Left renal cortex interstitium (tissue), 4 donors: ENCODE results near the gene TMEM107. TPM values are rescaled to one million over a fixed set of nuclear protein-coding genes. Genes with fewer than 3 reads are reported as not detected.
A peak's percentile ranks its signal among the peaks of the same experiment; 100 is the strongest.
"Not testable (repeated sequence)": the region's sequence is repeated elsewhere in the genome, so short reads cannot be mapped to it uniquely, and the experiment has no call there.

Experiments
- DNase-seq, 4 donors: peaks; one replicate each; pipeline ENCODE4 v3.0.0-alpha.2; 2013; ENCODE audit warnings: low read depth in 4 of 4, low spot score in 2 of 4, missing footprints in 1 of 4
- polyA plus RNA-seq, 4 donors: library from polyadenylated mRNA; unstranded; fragments of 120-200 nt; gene quantifications; one replicate each; pipeline ENCODE4 v1.2.1, GENCODE V29; 2013; ENCODE audit not compliant: insufficient read length in 4 of 4

The TMEM107 gene
- polyA plus RNA-seq, 4 donors: 24.1 to 25.9 (median 24.4) TPM

DNA sequence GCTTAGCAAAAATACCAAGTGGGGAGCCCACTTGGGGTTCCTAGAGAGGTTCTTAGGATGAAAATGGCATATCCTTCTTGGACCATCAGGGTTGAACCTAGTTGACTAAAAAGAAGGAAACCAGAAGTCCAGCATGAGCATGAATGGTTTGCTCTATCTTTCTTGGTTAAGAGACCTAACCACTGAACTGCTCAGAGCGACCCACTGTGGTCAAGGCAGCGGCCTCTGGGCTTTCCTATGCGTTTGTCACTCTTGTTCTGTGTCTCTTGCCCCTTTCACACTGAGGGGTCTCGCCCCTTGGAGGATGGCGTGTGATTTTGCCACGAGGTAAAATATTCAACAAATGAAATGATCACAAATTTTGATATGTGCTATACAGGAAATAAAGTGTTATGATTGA, 14.3 kb upstream of the TMEM107 start:
- no peak for DNase-seq

- DNase-seq: peak in 2 of 4 donors; percentile 92
Measured at GRCh38 chr17:8189711-8190477, 13.7 kb upstream of the TMEM107 start, which contains the start of gene BORCS6. TSS of gene BORCS6 (minus strand) at chr17:8190180. CDS start at chr17:8190140, 40 bp downstream.

- DNase-seq: no peak
Measured at GRCh38 chr17:8189041-8189710, 13.0 kb upstream of the TMEM107 start.

- no peak for DNase-seq
Measured at GRCh38 chr17:8188263-8188839, 12.2 kb upstream of the TMEM107 start.

GRCh38 chr17:8187517-8188262, 11.5 kb upstream of the TMEM107 start:
- DNase-seq: peak in 2 of 4 donors; percentile 91 to 94

DNA sequence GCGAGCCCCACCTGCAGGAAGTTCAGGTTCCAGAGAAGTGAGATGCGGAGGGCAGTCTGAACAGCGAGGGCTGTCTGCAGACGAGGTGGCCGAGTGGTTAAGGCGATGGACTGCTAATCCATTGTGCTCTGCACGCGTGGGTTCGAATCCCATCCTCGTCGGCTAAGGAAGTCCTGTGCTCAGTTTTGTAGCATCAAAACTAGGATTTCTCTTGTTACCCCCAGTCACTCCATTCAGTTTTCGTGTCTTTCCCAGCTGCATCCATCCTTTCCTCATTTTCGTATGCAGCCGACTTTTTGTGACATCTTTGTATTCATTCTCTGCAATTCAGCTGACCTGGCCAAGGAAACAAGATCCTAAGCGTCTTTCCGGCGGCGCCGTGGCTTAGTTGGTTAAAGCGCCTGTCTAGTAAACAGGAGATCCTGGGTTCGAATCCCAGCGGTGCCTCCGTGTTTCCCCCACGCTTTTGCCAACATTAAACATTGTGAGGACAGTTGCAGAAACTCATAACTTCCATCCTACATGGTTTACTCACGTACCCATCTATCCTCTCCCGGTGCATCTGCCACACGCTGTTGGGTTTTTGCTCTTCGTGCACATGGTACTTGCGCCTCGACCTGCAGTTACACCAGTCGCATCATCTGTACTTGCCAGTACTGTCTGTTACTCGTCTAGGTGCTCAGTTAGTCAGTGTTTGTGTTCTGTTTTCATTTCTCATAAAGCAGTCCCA, 10.8 kb upstream of the TMEM107 start:
- DNase-seq: peak in 3 of 4 donors; percentile 89 to 95 (median 93)

DNA sequence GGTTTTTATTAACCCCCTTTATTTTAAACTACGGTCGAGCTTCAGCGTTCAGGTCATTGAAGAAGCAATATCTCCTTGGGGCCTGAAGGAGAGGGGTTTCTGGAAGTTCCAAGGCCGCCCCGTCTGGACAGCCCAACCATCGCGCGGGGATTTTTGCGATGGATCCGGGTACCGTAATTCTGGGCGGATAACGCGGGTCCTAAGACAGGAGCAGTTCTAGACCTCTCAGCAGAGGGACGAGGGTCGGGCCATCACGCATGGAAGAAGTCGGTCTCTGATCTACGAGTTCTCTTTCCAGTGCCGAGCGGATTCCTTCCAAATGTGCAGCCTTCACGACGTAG, 10.2 kb upstream of the TMEM107 start:
- no peak for DNase-seq

DNA sequence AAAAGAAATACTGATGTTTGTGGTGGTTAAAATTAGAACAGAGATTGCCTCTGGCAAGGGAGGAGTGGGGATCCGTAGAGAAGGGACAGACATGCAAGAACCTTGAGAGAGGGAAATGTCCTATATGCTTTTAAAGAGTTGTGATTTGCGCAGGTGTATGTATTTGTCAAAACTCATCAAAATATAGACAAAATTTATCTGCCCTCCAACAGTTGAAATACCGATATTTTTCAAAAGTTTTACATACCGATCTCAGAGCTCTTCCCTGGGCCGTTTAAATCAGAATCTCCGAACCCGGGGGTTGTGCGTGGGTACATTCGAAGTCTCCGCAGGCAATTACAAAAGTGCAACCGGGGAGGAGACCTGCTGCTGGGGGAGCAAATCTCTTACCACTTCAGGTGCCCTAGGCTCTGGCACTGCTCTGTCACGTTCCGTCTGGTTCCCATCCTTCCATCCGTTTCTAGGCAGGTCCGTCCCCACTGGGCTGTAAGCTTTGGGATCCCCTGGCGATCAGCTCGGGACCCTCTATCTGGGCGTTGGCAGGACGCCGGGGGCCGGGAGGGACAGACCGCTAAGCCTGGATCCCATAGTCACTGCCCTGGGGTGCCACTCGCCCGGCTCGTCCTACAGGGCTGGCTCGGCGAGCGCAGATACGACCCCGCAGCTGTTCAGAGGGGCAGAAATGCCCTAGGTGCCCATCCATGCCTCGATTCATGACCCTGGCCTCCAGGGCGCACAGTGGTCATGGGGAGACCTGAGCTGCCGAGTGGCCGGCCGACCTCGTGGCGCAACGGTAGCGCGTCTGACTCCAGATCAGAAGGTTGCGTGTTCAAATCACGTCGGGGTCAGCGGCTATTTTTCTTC, 9.6 kb upstream of the TMEM107 start:
- no peak for DNase-seq

DNA sequence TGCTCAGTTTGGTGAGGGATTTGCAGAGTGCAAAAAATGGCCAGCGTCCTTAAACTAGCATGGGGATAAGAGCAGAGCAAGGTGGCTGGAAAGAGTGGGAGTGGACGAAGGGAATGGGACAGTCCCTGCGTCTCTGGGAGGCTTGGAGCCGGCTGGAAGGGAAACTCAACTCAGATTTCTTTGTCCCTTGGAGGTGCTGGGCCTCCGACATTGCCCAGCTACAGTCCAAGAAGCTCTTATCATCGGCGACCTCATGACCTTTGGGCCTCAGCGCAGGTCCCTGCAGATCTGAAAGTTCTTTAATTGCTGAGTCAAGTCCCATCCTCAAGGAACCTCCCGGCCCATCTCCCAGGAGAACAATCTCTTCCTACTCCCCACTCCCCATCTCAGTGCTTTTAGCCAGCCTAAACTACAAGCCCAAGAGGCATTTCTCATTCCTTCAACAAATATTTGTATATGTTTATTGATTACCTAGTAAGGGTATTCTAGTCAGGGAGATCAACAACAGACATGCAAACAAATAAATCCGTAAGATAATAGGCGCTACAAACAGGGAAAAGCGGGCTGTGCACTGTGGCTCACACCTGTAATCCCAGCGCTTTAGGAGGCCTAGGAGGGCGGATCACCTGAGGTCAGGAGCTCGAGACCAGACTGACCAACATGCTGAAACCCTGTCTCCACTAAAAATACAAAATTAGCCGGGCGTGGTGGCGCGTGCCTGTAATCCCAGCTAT, 985 bp upstream of the TMEM107 start:
- no peak for DNase-seq

DNA sequence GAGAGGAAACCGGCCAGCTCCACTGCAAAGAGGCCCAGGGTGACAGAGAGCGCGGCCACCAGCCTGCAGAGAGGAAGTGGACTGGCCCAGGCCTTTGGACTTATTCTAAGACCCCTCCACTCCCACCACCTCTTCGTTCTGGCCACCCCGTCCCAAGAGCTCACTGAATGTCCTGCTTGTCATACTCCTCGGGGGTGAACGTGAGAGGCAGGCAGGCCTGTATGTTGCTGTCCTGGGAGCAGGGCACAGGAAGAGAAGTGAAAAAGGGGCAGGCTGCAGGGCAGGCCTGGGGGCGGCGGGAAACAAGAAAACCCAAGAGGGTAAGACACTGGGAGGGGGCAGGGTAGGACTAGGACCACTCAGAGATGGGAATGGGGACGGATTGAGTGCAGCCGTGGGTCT, 384 bp downstream of the TMEM107 start:
- no peak for DNase-seq

DNA sequence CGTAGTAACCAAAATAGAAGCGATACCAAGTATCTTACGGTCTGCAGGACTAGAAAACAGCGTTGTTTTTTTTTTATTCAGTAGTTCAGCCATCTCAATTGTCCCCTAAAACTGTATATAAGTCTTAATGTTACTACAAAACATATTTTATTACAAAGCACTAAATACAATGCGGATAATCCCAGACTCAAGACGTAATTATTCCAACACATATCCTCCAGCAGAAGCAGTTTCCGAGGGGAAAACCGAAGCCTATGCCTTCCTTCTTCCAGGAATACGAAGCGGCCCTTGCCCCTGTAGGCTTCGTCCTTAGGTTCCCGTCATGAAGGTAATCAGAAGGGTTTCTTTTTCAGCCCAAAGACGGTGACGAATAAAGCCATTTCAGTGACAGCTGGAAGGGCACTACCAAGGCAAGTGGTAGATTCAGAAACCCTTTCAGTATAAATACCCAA, 2.3 kb downstream of the TMEM107 start:
- no peak for DNase-seq

- DNase-seq: peak in 3 of 4 donors; percentile 88 to 95 (median 91)
Measured at GRCh38 chr17:8173056-8173870, 2.9 kb downstream of the TMEM107 start.

DNA sequence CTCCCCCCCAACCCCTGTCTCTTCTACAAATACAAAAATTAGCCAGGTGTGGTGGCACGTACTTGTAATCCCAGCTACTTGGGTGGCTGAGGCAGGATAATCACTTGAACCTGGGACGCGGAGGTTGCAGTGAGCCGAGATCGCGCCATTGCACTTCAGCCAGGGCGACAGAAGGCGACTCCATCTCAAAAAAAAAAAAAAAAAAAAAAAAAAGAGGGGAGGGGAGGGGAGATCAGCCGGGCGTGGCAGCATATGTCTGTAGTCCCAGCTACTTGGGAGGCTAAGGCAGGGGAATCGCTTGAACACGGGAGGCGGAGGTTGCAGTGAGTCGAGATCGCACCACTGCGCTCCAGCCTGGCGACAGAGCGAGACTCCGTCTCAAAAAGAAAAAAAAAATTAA, 6.0 kb downstream of the TMEM107 start:
- DNase-seq: not testable (repeated sequence)

- DNase-seq: no peak
Measured at GRCh38 chr17:8167526-8167925, 8.7 kb downstream of the TMEM107 start.

DNA sequence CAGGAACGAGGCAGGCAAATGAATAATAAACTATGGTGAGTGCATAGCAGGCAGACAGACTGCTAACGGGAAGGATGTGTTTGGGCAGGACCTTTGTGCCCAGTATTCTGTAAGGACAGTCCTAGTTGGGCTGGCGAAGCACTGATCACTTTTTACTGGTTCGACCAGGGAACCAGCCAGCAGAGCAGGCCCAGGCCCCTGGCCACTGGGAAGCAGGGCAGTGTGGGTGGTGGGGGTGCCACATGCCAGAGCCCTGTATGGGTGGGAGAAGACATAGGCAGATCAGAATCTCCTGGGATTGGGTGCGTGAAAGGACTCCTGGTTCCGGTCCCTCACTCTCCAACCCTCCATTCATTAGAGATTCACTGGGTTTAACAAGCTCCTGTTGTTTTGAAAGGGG, 9.4 kb downstream of the TMEM107 start:
- no peak for DNase-seq

DNA sequence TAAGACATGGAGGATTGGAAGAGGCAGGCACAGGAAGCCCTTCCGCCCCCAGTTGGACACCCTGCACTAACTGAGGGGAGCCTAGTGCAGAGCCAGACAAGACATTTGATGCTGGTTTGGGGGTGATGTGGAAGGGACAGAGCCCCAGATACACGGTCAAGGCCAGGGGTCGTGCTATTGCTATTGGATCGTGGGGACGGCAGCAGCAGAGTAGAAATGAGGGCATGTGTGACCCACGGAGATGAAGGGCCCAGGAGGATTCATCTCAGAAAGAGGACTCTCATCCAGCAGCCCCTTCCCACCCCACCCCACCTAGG, 11.4 kb downstream of the TMEM107 start:
- no peak for DNase-seq

DNA sequence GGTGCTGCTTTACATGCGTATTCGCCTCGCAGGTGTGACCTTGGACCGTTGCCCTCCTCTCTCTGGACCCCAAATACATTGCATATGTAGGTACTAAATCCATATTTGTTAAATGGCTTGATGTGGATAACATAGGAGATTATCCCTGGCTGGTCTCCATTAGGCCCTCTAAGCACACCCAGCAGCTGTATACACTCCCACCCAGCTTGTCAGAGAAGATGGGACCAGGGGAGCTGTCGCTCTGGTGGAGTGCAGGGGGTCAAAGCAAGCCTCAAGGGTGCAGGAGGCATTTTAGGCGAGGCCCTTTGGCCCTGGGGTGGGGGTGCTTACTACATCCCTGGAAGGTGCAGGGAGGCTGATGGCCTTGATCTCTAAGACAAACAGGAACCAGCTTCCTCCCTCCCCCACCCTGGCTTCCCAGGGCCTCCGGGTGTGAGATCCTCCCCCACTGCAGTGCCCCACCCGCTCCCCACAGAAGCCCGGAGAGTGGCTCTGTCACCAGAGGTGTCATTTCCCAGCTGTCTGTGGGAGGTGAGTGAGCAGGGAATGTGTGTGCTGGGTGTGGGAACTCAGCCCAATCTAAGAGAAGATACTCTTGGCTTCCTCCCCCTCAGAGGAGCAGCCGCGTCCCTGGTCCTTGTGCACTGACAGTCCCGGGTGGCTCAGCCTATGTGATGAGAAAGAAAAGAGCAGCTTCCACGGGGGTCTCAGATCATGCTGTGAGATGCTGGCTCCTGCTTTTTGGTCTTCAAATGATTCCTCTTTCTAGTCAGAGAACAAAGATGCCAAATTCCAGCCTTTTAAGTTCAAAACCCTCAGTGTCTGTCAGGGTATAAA, 12.0 kb downstream of the TMEM107 start:
- DNase-seq: no peak
